Hindlimb muscle (tissue), 1 donor: ENCODE data around the gene PRKCE. TPM values are rescaled to one million over a fixed set of nuclear protein-coding genes. Genes with fewer than 3 reads are reported as not detected.

Experiments
- DNase-seq: peaks from one replicate; pipeline ENCODE4 v3.0.0-alpha.2; 2013
- polyA plus RNA-seq: library from polyadenylated mRNA; unstranded; fragments of 120-200 nt; gene quantifications from one replicate; pipeline ENCODE4 v1.2.1, GENCODE V29; 2013; ENCODE audit not compliant: insufficient read length

PRKCE gene
- polyA plus RNA-seq, 1 donor: 4.6 TPM

GRCh38 chr2:45786030-45786835, 134.8 kb downstream of the PRKCE start:
- no peak for DNase-seq

- DNase-seq: no peak
Observed at GRCh38 chr2:45786836-45787357, 135.4 kb downstream of the PRKCE start.

GRCh38 chr2:45788401-45788800, 136.9 kb downstream of the PRKCE start:
- DNase-seq: no peak

GRCh38 chr2:45789317-45789716, 137.8 kb downstream of the PRKCE start:
- DNase-seq: no peak

- no peak for DNase-seq
Observed at GRCh38 chr2:45789961-45790723, 138.7 kb downstream of the PRKCE start.

- DNase-seq: no peak
Observed at GRCh38 chr2:45793305-45793962, 142.0 kb downstream of the PRKCE start.

GRCh38 chr2:45794134-45794617, 142.7 kb downstream of the PRKCE start:
- no peak for DNase-seq

- no peak for DNase-seq
Observed at GRCh38 chr2:45796500-45796899, 145.0 kb downstream of the PRKCE start.

- no peak for DNase-seq
Observed at GRCh38 chr2:45797451-45798230, 146.2 kb downstream of the PRKCE start.

- no peak for DNase-seq
Observed at GRCh38 chr2:45799679-45800381, 148.4 kb downstream of the PRKCE start.

- no peak for DNase-seq
Observed at GRCh38 chr2:45802499-45803138, 151.1 kb downstream of the PRKCE start.

- DNase-seq: no peak
Observed at GRCh38 chr2:45804987-45805755, 153.7 kb downstream of the PRKCE start.

GRCh38 chr2:45806563-45807358, 155.3 kb downstream of the PRKCE start:
- no peak for DNase-seq

GRCh38 chr2:45808294-45808800, 156.9 kb downstream of the PRKCE start:
- no peak for DNase-seq

GRCh38 chr2:45809205-45809604, 157.7 kb downstream of the PRKCE start:
- DNase-seq: no peak

GRCh38 chr2:45812011-45812500, 160.6 kb downstream of the PRKCE start:
- no peak for DNase-seq

GRCh38 chr2:45813003-45813941, 161.8 kb downstream of the PRKCE start:
- DNase-seq: no peak

- DNase-seq: no peak
Observed at GRCh38 chr2:45814488-45814887, 163.0 kb downstream of the PRKCE start.
